ENCODE measurements around the gene CORO2A. TPM values are rescaled to one million over a fixed set of nuclear protein-coding genes. Genes with fewer than 3 reads are reported as not detected.

CORO2A gene
- polyA plus RNA-seq, 1 of the 3 experiments (the other 2 are of a cell fraction), result 2.3 TPM

DNA sequence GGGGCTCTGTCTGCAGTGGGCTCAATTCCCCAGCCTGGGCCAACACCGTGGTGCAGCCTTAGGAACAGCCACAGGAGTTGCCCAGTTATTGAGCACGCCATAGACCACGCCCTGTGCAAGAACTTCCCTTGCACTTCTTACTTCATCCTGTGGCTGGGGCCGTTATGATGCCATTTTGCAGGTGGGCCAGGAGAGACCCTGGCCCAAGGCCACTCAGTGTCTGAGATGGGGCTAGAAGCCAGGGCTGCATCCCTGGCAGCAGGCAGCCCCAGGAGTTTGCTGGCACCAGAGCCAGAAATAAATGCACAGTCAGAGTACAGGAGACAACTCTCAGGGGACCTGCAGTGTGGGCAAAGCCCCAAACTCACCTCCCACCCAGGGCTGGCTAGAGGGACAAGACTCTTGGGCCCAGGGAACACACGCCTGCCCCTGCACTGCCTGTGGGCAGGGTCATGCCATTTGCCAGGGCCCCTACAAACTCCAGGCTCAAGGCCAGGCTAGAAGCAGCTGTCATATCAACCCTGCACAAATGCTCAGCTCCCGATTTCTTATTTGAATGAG is 6.7 kb downstream of the CORO2A start:
- no peak overlapping the region for H3K27ac ChIP-seq (ENCODE audit: low read depth in 2 of 2, low read length in 1 of 2)
- no peaks in the 10 kb centered on the region for H3K27me3 ChIP-seq (ENCODE audit: insufficient read depth)
- H3K4me2 ChIP-seq, result no peak overlapping the region
- H3K9me3 ChIP-seq, result no peaks in the 10 kb centered on the region
- WGBS (ENCODE audit: low lambda C conversion rate), result 85% methylated on average over 6 of the region's 6 CpGs
- no peak overlapping the region for H3K9ac ChIP-seq
- no peak overlapping the region for H3K4me3 ChIP-seq (ENCODE audit: low read depth in 2 of 2, low read length in 1 of 2)
- TF ChIP-seq RCOR1 (IDR thresholded peaks at IDR 0.05; ENCODE audit: low read length) (no peak), FOSL2 (IDR thresholded peaks at IDR 0.05; ENCODE audit: borderline replicate concordance, low read depth) (no peak), NRF1 (IDR thresholded peaks at IDR 0.05; ENCODE audit: low read depth, low read length) (no peak), CHD2 (IDR thresholded peaks at IDR 0.05; ENCODE audit: low read length, partially characterized antibody) (no peak), FOXJ3 (CRISPR knock-in tag; IDR thresholded peaks at IDR 0.05) (no peak)
- TF ChIP-seq, protein P1, sequence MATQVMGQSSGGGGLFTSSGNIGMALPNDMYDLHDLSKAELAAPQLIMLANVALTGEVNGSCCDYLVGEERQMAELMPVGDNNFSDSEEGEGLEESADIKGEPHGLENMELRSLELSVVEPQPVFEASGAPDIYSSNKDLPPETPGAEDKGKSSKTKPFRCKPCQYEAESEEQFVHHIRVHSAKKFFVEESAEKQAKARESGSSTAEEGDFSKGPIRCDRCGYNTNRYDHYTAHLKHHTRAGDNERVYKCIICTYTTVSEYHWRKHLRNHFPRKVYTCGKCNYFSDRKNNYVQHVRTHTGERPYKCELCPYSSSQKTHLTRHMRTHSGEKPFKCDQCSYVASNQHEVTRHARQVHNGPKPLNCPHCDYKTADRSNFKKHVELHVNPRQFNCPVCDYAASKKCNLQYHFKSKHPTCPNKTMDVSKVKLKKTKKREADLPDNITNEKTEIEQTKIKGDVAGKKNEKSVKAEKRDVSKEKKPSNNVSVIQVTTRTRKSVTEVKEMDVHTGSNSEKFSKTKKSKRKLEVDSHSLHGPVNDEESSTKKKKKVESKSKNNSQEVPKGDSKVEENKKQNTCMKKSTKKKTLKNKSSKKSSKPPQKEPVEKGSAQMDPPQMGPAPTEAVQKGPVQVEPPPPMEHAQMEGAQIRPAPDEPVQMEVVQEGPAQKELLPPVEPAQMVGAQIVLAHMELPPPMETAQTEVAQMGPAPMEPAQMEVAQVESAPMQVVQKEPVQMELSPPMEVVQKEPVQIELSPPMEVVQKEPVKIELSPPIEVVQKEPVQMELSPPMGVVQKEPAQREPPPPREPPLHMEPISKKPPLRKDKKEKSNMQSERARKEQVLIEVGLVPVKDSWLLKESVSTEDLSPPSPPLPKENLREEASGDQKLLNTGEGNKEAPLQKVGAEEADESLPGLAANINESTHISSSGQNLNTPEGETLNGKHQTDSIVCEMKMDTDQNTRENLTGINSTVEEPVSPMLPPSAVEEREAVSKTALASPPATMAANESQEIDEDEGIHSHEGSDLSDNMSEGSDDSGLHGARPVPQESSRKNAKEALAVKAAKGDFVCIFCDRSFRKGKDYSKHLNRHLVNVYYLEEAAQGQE (IDR thresholded peaks at IDR 0.05; ENCODE audit: low read depth, low read length), result no peak
- TF ChIP-seq, protein P2, sequence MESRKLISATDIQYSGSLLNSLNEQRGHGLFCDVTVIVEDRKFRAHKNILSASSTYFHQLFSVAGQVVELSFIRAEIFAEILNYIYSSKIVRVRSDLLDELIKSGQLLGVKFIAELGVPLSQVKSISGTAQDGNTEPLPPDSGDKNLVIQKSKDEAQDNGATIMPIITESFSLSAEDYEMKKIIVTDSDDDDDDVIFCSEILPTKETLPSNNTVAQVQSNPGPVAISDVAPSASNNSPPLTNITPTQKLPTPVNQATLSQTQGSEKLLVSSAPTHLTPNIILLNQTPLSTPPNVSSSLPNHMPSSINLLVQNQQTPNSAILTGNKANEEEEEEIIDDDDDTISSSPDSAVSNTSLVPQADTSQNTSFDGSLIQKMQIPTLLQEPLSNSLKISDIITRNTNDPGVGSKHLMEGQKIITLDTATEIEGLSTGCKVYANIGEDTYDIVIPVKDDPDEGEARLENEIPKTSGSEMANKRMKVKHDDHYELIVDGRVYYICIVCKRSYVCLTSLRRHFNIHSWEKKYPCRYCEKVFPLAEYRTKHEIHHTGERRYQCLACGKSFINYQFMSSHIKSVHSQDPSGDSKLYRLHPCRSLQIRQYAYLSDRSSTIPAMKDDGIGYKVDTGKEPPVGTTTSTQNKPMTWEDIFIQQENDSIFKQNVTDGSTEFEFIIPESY (IDR thresholded peaks at IDR 0.05; ENCODE audit: borderline replicate concordance, low read depth), result no peak
- peaks cover 0 to 4% of the 10 kb centered on the region in 2 experiments; a peak in 1 of 4 replicates for H3K4me1 ChIP-seq (ENCODE audit: control insufficient read depth in 1 of 2, insufficient read depth in 2 of 2, low read depth in 1 of 2, low read length in 1 of 2)
- no peaks in the 10 kb centered on the region for H3K36me3 ChIP-seq (replicated peaks in 1 of 2; ENCODE audit: control insufficient read depth in 1 of 2, insufficient read depth in 2 of 2, low read length in 1 of 2)
- ChIA-PET POLR2A (no interaction called here), CTCF (interaction anchor here (0.8 to 1.1 kb wide), 3 partner anchors 8 to 112 kb away, joined by 3 to 5 read pairs (median 3); no protein-coding TSS in a partner anchor)
- H4K20me1 ChIP-seq (ENCODE audit: insufficient read depth), result no peaks in the 10 kb centered on the region
- H3K79me2 ChIP-seq (ENCODE audit: insufficient read depth), result no peaks in the 10 kb centered on the region
- no peaks in the 10 kb centered on the region for H3K9me2 ChIP-seq
- no peak overlapping the region for H2AFZ ChIP-seq (ENCODE audit: low read depth)
- no peaks in the 10 kb centered on the region for H3F3A ChIP-seq (replicated peaks; ENCODE audit: insufficient read depth)
- DNase-seq, result no peak

DNA sequence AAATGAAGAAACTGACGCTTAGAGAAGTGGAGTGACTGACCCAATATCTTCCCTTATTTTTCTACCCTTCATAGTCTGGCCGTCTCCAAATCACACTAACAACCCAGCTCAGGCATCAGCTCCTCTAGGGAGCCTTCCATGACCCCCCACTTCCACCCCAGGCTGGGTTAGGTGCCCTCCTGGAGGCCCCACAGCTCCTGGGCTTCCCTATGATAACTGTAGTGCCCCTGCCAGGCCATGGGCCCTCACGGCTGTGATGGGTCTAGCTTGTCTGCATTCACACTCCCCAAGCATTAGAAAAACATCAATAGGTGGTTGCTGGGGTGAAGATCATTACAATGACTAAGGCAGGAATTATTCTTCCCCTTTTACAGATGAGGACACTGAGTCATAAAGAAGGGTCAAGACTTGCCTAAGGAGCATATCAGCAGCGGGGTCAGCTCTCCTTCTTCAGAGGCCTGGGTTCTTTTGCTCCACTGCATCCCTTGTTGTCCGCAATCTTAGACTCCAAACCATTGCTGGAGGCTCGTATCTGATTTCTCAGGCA is 7.3 kb downstream of the CORO2A start:
- WGBS (ENCODE audit: low lambda C conversion rate), result 70% methylated on average over 6 of the region's 6 CpGs
- Histone ChIP-seq H3K9me3 (no peaks in the 10 kb centered on the region), H2AFZ (ENCODE audit: low read depth) (no peak overlapping the region), H3K9ac (no peak overlapping the region), H4K20me1 (ENCODE audit: insufficient read depth) (no peaks in the 10 kb centered on the region), H3K36me3 (replicated peaks in 1 of 2; ENCODE audit: control insufficient read depth in 1 of 2, insufficient read depth in 2 of 2, low read length in 1 of 2) (no peaks in the 10 kb centered on the region), H3K4me3 (ENCODE audit: low read depth in 2 of 2, low read length in 1 of 2) (no peak overlapping the region), H3K9me2 (no peaks in the 10 kb centered on the region), H3K4me1 (ENCODE audit: control insufficient read depth in 1 of 2, insufficient read depth in 2 of 2, low read depth in 1 of 2, low read length in 1 of 2) (peaks cover 0 to 4% of the 10 kb centered on the region in 2 experiments; a peak in 1 of 4 replicates), H3K27me3 (ENCODE audit: insufficient read depth) (no peaks in the 10 kb centered on the region), H3K79me2 (ENCODE audit: insufficient read depth) (no peaks in the 10 kb centered on the region), H3F3A (replicated peaks; ENCODE audit: insufficient read depth) (no peaks in the 10 kb centered on the region), H3K27ac (ENCODE audit: low read depth in 2 of 2, low read length in 1 of 2) (no peak overlapping the region), H3K4me2 (no peak overlapping the region)
- no peak for DNase-seq
- POLR2A ChIA-PET, result no interaction called here
- no peak for TF ChIP-seq FOSL2 (IDR thresholded peaks at IDR 0.05; ENCODE audit: borderline replicate concordance, low read depth)
- no peak for TF ChIP-seq TCF12 (IDR thresholded peaks at IDR 0.05)
- TF ChIP-seq, protein P3, sequence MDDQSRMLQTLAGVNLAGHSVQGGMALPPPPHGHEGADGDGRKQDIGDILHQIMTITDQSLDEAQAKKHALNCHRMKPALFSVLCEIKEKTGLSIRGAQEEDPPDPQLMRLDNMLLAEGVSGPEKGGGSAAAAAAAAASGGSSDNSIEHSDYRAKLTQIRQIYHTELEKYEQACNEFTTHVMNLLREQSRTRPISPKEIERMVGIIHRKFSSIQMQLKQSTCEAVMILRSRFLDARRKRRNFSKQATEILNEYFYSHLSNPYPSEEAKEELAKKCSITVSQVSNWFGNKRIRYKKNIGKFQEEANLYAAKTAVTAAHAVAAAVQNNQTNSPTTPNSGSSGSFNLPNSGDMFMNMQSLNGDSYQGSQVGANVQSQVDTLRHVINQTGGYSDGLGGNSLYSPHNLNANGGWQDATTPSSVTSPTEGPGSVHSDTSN (IDR thresholded peaks at IDR 0.05), result no peak
- no peak for TF ChIP-seq FOXM1 (IDR thresholded peaks at IDR 0.05; ENCODE audit: low read depth)
- TF ChIP-seq, protein P4, sequence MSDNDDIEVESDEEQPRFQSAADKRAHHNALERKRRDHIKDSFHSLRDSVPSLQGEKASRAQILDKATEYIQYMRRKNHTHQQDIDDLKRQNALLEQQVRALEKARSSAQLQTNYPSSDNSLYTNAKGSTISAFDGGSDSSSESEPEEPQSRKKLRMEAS (IDR thresholded peaks at IDR 0.05; ENCODE audit: low read depth), result no peak
- TF ChIP-seq GATA2 (CRISPR knock-in tag; IDR thresholded peaks at IDR 0.05), result no peak
- TF ChIP-seq TEAD4 (IDR thresholded peaks at IDR 0.05; ENCODE audit: borderline replicate concordance, insufficient read depth), result no peak
- no peak for TF ChIP-seq FOXJ3 (CRISPR knock-in tag; IDR thresholded peaks at IDR 0.05)
- TF ChIP-seq ELF1 (IDR thresholded peaks at IDR 0.05), result no peak
- CTCF ChIA-PET, result interaction anchor here (0.7 to 1.1 kb wide), 3 partner anchors 8 to 111 kb away, joined by 3 to 5 read pairs (median 4); no protein-coding TSS in a partner anchor
